GM10266 (cell line): ENCODE data around the gene SMAD7.

Experiments
- DNase-seq: peaks from one replicate; pipeline ENCODE4 v3.0.0; 2012; ENCODE audit errors: extremely low spot score
- TF ChIP-seq, protein P1 (sequence below): IDR thresholded peaks from 2 replicates; pipeline ENCODE4 v1.5.1; 2012; ENCODE audit warnings: mild to moderate bottlenecking, low read depth; ENCODE audit not compliant: control insufficient read depth, insufficient read depth; ENCODE audit errors: missing control alignments

The SMAD7 gene

DNA sequence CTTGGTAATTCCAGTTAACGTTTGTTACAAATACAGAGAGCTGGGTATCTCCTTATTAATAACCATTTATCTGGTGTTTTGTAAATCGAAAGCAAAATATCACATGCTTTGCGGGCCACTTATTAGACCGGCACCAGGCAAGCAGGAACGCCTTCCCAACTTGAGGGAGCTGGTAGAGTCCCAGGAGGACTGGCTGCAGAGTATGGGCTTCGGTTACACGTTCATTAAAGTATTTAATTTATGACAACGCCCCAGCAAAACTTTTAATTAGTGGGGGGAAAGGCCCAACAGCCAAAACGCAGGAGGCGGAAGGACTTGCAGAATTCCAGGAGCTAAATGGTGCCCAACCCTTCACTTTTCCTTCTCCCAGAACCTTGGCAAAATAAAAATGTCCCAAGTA, 3.7 kb downstream of the SMAD7 start:
- TF ChIP-seq, protein P1, sequence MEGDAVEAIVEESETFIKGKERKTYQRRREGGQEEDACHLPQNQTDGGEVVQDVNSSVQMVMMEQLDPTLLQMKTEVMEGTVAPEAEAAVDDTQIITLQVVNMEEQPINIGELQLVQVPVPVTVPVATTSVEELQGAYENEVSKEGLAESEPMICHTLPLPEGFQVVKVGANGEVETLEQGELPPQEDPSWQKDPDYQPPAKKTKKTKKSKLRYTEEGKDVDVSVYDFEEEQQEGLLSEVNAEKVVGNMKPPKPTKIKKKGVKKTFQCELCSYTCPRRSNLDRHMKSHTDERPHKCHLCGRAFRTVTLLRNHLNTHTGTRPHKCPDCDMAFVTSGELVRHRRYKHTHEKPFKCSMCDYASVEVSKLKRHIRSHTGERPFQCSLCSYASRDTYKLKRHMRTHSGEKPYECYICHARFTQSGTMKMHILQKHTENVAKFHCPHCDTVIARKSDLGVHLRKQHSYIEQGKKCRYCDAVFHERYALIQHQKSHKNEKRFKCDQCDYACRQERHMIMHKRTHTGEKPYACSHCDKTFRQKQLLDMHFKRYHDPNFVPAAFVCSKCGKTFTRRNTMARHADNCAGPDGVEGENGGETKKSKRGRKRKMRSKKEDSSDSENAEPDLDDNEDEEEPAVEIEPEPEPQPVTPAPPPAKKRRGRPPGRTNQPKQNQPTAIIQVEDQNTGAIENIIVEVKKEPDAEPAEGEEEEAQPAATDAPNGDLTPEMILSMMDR = no peak
- no peak for DNase-seq

DNA sequence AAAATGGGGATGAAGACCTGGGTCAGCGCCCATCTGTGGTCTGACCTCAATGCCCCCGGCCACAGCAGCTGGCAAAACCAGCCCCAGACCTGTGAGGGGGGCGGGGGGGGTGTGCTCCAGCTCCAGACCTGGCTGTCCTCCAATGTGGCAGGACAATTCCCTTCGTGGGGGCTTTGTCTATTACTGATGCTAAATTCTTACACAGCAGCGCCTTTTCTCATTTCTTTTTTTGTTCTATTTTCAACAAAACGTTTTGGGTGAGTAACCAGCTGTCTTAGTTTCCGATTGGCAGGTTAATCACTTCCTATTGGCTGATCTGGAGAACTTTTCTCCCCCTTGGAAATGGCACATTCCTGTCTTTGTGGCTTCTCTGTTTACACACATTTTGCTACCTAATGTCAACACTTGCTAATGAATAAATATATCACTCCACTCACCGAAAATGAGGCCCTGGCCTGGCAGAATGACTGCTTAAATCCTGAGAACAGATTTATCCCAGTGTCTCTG, 4.4 kb downstream of the SMAD7 start:
- TF ChIP-seq, protein P1 = no peak
- no peak for DNase-seq

GRCh38 chr18:48945953-48946217, 4.9 kb downstream of the SMAD7 start:
- TF ChIP-seq, protein P1 = no peak
- no peak for DNase-seq

DNA sequence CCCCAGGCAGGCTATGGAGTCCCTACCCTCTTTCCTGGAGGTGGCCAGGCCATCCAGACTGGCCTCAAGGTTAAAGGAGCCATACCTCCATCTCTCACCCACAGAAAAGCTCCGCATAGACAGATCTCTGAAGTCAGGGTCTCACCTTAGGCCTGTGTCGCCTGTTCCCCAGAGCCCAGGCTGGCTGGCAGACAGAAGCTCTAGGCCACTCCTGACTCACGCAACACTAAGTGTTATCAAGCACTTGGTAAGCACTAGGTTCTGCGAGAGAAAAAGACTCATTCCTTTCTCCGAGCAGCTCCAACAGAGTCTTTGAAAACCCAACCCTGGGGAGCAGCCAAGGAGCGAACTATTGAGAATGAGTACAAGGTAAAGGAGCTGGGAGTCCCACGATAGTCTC, 6.1 kb downstream of the SMAD7 start:
- DNase-seq = no peak
- TF ChIP-seq, protein P1 = no peak

DNA sequence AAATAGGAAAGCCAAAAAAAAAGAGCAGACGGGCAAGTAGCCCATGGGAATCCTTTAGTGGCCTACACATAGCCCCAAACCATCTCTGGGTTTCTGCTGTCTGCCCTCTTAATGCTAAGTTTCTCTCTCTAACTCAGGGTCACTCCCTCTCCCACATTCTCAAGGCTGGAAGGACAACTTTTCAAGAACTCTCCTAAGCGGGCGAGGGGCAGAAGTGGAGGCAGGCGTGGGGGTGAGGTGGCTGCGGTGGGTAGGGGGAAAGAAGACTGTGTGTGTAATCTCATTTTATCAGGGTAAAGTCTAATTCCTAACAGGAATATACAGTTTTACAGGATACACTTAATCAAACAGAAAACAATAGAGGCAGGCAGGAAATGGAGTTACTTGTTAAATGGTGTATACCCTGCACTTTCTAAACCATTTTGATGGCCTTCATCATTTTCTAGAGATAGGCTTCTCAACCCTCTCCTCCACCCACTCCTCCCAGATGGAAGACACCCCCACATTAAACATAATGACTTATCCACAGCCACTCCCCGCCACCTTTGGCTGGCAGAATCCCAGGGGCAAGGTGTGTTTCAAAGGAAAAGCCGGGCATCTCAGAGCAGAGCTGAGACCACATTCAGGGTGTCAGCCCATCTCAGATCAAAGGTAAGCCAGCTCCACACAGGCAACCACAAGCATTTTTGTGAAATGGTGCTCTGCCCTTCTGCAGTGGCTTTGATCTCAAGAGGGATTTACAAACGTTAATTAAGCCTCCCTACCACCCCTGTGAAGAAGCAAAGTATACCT, 6.8 kb downstream of the SMAD7 start:
- TF ChIP-seq, protein P1 = no peak
- DNase-seq = no peak

DNA sequence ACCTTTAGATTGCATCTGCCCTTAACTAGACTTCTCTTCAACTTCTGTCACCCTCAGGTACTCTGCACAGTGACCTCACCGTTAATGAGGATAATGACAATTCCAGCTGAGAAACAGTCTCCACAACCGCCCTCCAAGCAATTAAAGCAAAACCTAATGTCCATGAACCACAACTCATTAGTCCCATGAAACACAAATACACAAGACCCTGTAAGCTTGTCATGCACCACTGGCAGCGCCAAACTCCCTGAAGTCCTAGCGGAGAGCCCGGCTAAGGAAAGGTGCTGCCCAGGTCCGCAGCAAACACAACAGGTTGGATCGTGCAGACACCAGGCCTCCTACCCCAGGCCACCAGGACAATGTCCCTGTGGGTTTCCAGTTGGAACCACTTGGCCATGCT, 7.4 kb downstream of the SMAD7 start:
- TF ChIP-seq, protein P1 = no peak
- no peak for DNase-seq

GRCh38 chr18:48942554-48943261, 8.1 kb downstream of the SMAD7 start:
- DNase-seq = no peak
- TF ChIP-seq, protein P1 = no peak
